Activated gamma-delta T cell treated with anti-CD3 and anti-CD28 coated beads, Interleukin-2, amount 50 U/mL, for 16 hours (primary cell): ENCODE data around the gene EP400.
"Not testable (repeated sequence)": the region's sequence is repeated elsewhere in the genome, so short reads cannot be mapped to it uniquely, and the experiment has no call there.

Experiments used
- DNase-seq: peaks from one replicate; pipeline ENCODE4 v3.0.0-alpha.2; 2020; ENCODE audit warnings: low read depth

Gene EP400

DNA sequence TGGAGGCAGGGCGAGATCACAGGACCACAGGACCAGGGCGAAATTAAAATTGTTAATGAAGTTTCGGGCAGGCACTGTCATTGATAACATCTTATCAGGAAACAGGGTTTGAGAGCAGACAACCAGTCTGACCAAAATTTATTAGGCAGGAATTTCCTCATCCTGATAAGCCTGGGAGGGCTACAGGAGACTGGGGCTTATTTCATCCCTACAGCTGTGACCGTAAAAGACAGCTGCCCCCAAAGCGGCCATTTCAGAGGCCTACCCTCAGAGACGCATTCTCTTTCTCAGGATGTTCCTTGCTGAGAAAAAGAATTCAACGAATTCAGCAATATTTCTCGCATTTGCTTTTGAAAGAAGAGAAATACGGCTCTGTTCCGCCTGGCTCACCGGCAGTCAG, 97.9 kb downstream of the EP400 start:
- DNase-seq, result not testable (repeated sequence)

DNA sequence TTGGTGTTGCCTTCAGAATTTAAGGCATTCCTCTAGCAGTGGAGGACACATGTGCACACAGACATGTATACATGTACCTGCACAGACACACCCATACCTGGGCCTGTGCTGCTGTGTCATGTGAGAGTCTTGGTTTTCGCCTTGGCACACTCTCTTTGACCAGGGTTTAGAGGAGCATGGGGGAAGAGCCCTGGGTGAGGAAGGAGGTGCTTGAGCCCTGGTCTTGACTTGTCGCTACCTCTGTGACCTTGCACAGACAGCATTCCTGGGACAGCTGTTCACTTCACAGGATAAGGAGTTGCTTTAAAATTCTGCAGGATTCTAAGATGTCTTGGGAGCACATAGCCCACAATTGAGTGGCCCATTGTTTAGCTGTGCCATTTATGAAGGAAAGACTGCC, 99.7 kb downstream of the EP400 start:
- DNase-seq, result no peak

DNA sequence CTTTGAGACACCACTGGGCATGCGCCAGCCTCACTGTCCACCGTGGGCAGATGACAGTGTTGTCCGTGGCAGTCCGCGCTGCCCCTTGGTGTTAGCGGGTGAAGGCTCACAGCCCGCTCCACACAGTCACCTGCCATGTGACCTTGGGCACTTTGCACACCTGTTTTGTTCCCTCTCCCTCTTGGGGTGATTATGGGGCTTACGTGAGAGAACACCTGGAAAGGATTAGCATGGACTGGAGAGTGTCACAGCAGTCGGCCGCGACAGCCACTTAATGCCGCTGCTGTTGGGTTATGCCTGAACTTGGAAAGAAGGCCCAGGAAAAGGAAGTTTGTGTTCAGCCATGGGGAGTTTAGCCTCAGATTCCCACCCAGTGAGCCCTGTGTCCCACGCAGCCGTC, 100.1 kb downstream of the EP400 start:
- DNase-seq, result no peak

DNA sequence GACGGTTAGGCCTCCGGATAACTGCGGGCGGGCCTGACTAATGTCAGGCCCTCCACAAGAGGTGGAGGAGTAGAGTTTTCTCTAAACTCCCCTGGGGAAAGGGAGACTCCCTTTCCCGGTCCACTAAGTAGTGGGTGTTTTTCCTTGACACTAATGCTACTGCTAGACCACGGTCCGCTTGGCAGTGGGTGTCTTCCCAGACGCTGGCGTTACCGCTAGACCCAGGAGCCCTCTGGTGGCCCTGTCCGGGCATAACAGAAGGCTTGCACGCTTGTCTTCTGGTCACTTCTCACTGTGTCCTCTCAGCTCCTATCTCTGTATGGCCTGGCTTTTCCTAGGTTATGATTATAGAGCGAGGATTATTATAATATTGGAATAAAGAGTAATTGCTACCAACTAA, 102.0 kb downstream of the EP400 start:
- DNase-seq, result not testable (repeated sequence)

DNA sequence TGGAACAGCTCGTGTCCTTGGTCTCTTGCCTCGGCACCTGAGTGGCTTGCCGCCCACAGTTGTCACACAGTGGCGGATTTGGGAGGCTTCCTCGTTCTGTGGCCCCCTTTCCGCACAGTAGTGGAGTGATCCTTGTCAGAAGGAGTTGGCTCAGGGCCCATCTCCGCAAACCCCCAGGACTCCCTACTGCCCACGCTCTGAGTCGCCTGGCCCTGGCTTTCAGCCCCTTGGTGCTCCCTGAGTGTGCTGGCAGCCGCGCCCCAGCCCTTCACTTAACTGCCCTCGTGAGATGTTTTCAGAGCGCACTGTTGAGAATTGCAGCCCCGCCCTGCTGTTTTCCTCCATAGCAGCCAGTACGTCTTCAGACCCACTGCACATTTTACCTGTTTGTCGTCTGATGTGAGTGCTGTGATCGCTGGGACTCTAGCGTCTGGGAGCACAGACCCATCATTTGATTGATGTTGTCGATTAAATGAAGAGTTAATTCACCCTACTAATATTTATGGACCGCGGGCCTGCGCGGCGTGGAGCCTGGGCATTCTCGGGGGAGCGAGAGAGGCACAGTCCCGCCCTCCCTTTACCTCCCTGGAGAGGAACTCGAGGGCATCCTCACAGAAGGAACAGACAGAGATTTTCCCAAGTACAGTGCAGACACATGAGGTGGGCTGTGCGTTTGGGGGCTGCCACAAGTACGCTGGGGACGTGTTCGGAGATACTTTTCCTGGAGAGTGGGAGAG, 102.6 kb downstream of the EP400 start:
- DNase-seq, result no peak

DNA sequence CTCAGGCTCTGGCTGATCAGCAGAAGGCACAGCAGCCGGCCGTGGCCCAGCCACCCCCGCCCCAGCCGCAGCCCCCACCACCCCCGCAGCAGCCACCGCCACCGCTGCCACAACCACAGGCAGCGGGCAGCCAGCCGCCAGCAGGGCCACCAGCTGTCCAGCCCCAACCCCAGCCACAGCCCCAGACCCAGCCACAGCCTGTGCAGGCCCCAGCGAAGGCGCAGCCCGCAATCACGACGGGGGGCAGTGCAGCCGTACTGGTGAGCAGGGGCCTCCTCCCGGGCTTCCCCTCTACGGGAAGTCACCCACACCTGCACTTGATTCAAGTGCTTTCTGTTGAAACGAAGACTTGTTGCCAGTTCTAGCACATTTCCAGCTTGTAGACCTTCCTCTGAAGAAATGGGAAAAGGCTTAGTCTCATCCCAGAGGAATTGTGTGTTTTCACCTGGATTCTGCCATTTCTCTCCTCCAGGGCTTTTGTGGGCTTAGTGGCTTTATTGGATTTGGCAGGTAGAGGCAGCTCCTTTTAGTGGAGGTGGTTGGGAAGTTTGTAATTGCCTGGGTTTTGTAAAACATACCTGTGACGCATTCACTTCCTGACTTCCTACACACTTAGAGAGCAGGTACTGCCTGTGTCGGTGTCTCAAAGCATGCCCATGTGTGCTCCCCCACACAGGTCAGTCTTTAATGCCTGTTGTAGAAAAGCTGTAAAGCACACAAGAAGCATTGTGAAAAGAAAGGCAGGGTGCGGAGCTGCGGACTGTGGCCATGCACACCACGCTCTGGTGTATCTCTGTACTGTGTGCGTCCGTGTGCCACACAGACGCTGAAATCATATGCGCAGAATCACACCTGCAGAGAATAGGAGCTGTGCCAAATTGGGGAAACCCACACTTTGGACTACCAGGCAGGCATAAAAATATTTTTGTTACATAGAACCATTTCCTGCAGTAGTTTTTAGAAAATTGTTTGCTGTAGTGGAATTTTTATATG, 103.9 kb downstream of the EP400 start:
- no peak for DNase-seq

DNA sequence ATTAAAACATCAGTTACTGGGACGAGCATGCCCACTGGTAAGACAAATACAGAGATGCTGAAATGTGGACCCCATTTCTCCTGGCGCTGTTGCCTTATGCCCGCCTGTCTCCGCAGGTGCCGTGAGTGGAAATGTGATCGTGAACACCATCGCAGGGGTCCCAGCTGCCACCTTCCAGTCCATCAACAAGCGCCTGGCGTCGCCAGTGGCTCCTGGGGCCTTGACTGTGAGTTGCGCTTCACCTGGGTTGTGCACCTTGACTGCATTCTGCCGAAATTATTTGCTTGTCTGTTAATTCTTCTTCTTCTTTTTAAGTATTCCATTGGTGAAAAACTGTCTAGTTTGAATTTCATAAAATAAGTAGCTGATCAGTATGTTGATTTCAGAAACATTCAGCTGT, 105.2 kb downstream of the EP400 start:
- no peak for DNase-seq

DNA sequence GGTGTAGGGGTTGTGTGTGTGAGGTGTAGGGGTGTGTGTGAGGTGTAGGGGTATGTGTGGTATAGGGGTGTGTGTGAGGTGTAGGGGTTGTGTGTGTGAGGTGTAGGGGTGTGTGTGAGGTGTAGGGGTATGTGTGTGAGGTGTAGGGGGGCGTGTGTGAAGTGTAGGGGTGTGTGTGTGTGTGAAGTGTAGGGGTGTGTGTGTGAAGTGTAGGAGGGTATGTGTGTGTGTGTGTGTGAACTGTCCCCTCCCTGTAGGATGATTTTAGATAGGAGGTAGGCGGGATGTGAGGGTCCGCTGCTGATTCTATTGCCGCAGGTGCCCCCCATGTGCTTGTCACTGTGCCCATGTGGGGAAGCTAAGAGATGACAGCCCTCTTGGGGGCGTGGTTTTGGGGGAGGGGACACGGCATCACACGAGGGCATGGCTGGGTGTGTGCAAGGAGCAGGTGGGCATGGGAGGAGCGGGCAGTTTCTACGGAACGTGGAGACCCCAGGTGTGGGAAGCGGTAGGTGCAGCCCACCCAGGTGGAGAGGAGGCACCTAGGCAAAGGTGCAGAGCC, 105.9 kb downstream of the EP400 start:
- DNase-seq, result no peak

DNA sequence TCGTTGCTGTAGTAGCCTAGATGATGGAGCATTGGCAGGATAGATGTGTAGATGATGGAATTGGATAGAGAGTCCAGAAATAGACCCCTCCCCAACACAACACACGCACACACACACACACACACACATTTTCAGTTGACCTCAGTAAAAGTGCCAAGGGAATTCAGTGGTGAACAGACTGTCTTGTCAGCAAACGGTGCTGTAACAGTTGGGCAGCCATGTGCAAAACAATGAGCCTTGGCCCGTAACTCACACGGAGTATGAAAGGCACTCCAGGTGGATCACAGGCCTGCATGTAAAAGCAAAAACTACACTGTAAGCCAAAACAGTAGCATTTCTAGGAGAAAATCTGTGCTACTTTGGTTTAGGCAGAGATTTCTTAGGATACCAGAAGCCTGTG, 106.6 kb downstream of the EP400 start:
- no peak for DNase-seq

DNA sequence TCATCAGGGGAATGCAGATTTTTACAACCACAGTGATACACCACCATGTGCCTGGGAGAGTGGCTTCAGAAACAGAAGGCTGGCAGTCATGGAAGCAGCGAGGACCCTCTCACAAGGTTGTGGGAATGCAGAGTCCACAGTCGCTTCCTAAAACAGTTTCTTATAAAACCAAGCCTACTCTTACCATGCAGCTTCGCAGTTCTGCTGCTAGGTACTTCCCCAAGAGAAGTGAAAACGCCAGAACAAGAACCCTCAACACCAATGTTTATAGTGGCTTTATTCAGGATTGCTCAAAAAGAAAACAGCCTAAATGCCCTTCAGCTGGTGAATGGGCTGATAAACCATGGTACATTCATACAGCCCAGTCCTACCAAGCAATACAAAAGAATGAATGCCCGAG, 107.2 kb downstream of the EP400 start:
- DNase-seq, result no peak

DNA sequence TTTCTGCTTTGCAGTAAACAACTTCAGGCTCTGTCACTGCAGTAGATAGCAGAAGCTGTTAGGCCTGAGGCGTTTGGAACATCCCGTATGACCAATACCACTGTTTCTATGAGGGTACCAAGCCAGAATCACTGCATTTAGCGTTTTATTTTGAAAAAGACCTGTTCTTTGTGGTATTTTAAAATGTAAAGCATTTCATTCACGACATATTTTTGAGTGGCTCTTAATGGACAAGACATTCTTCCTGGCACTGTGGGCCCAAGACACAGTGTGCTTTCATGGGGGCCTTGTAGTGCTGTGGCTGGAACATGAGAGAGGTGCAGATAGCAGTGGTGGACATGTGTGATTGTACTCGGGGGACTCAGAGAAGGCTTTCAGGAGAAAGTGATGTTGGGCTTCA, 107.9 kb downstream of the EP400 start:
- DNase-seq, result no peak

DNA sequence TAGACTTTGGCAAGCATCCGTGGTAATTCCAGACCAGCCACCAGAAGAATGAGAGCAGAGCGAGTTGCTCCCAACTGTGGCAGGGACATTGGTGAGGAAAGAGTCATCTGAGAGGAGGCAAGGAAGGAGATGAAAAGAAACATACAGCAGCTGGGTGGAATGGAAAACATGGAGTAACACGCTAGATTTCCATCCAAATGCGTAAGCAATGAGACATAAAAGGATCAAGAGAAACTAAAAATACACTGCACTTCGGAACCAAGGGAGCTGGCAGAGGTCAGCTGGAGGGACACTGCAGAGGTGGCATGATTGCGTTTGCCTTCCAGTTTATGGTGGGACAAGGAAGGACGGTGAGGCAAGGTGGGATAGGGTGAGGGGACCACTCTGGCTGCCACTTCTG, 111.5 kb downstream of the EP400 start:
- no peak for DNase-seq

DNA sequence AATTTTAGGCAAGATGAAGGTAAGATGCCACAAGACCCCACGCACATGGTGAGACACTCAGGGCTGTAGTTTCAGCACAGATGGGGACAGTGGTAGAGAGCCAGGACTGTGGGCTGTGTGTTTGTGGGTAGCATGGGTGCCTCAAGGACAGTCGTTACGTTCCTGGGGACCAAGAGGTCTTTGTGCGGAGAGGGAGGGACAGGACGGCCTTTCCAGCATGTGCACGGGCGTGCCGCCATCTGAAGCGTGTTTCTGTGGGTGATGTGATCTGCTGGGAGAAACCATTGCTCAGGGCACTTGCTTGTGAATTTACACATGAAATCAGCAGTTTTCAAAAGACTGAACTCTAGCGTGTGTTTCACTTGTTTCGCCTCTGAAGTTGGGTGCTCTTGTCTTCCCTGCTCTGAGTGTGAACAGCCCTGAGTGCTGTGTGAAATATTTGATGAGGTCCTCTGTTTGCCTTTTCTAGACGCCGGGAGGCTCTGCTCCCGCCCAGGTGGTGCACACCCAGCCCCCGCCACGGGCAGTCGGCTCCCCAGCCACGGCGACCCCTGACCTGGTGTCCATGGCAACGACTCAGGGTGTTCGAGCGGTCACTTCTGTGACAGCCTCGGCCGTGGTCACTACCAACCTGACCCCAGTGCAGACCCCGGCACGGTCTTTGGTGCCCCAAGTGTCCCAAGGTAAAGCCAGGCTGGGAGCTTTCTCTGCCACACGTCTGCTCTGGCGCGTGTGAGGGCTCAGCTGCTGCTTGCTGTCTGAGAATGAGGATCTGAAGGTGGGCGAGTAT, 112.1 kb downstream of the EP400 start:
- no peak for DNase-seq

DNA sequence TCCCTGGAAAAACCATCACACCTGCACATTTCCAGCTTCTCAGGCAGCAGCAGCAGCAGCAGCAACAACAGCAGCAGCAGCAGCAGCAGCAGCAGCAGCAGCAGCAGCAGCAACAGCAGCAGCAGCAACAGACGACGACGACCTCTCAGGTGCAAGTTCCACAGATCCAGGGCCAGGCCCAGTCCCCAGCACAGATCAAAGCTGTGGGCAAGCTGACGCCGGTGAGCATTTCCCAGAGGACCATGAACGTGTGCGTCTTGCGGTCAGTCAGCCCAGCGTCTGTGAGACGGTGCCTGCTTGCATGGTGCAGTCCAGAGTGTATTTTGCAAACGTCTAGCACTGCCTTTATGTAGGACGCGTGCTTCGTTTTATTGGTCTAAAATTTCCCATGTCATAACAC, 112.7 kb downstream of the EP400 start:
- no peak for DNase-seq

DNA sequence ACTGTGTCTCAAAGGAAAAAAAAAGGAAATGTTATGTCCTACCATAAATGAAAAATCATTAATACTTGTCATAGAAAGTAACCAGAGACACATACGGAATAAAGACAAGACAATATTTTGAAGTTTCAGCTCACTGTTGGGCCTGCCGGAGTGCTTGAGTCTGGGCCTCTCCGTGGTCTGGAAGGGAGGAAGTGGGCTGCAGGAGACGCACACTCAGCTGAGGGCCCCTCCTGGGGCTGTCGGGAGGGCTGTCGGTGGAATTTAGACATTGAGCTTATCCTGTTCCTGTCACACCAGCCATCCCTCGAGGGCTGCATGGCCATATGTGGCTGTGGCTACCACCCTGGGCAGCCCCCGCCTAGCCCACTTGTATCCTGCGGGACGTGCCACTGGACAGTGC, 113.7 kb downstream of the EP400 start:
- no peak for DNase-seq

DNA sequence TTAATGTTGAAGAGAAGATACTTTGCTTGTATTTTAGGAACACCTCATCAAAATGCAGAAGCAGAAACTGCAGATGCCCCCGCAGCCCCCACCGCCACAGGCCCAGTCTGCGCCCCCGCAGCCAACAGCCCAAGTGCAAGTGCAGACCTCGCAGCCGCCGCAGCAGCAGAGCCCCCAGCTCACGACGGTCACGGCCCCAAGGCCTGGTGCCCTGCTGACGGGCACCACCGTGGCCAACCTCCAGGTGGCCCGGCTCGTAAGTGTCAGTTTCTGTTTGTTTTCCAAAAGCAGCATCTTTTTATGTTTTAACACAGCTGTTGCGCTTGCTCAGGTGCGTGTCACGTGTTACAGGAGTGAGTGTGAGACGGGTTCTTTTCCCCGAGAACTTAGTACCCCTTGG, 114.9 kb downstream of the EP400 start:
- no peak for DNase-seq

DNA sequence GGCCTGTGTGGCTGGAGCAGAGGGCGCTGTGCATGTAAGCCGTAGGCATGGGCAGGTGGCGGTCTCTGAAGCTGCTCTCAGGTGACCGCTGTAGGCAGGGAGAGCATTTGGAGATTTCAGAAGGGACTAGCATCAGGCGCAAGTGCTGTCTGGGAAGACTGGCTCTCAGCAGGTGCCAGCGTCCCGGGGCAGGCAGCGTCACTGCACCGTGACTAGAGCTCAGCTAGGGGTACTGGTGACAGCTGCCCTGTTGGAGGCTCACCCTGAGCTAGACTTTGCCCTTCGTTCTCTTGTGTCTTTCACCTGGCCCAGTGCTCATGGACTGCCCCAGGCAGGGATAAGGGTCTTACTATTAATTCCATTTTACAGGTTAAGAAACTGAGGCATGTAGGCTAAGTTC, 115.5 kb downstream of the EP400 start:
- no peak for DNase-seq

DNA sequence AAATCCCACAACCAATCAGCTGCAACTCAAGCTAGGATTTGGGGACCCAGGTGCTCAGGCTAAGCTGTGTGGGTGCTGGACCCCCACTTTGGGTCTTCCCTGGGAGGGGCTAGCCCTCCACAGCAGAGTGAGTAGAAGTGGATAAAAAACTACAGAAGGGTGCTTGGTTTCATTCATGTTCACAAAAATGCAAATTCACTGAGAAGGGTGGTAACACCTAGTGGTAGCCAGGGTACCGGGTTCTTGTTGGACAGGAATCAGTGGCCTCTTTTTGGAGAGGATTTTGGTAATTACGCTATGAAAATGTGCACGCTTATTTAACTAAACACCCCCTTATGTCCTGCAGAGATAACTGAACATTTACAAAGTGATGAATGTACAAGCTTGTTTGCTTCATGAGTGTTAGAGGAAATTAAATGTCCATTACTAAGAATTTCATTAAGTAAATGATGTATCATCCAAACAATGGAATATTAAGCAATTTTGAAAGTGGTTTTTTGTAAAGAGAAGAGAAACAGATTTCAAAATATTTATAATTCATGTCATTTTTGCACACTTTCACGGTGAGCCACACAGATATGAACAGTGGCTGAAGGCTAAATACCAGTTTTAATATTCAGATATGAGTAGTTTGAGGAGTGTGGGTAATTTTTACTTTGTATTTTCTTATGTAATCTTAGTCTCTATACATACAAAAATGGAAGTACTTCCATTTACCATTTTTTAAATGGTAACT, 116.0 kb downstream of the EP400 start:
- DNase-seq, result no peak

DNA sequence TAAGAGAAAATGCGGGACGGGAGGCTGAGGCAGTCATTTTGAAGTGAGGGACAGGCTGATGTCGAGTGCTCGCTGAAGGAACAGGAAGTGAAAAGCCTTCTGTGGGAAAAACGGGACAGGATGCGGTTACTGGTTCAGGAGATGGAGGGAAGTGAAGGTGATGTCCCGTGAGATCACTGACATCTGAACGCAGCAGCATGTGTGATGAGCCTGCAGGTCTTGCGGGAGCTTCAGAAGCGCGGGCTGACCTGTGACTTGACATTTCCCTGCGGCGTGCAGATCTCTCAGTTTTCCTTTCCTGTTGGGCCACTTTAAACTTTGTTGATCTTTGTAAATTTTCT, 116.6 kb downstream of the EP400 start:
- DNase-seq, result no peak

DNA sequence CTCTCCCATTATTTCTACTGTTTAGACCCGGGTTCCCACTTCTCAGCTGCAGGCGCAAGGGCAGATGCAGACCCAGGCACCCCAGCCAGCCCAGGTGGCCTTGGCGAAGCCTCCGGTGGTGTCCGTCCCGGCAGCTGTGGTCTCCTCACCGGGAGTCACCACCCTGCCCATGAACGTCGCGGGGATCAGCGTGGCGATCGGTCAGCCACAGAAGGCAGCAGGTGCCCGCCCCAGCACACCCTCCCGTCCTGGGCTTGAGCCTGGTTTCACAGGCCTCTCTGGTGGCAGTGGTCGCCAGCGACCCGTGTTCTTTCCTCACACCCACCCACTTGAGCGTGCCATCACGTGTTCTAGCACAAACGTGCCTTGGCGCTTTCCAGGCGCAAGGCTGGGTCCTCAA, 117.0 kb downstream of the EP400 start:
- no peak for DNase-seq

DNA sequence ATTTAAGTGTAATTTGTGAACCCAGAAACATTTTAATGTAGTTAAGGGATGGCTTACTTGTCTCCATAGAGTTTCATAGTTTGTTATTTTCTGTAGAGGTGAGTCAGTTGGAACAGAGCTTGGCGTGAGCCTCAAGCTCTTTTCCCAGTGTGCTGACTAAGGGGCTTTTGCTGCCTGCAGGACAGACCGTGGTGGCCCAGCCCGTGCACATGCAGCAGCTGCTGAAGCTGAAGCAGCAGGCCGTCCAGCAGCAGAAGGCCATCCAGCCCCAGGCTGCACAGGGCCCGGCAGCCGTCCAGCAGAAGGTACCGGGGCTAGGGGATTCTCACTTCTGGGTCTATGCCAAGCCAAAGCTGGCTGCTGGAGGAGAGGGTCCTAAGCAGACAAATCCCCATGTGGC, 117.4 kb downstream of the EP400 start:
- no peak for DNase-seq

DNA sequence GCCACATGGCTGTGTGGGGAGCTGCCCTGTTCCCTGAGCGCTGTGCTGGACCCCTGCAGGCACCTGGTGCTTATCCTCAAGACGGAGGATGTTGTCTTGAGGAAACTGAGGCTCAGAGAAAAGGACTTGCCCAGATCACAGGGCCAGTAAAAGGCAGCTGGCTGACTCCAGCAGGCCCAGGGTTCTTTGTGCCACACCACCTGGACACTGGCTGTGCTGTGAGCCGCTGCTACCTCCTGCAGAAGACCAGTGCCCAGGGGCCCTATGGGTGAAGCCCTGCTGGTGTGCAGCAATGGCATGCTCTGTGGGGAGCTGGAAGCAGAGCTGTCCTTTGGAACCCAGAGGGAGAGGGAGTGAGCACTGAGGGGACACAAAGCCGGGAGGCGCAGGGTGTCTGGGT, 118.5 kb downstream of the EP400 start:
- no peak for DNase-seq
